GM21529 (cell line): Measurements from ENCODE around the gene PTPRO.

Experiments used
- ATAC-seq: cut with Tn5 transposase; IDR thresholded peaks from one replicate; pipeline ENCODE4 v1.9.1; 2021; ENCODE audit not compliant: unreplicated experiment

Gene PTPRO

GRCh38 chr12:15550793-15551192, 228.5 kb downstream of the PTPRO start:
- ATAC-seq: no peak

DNA sequence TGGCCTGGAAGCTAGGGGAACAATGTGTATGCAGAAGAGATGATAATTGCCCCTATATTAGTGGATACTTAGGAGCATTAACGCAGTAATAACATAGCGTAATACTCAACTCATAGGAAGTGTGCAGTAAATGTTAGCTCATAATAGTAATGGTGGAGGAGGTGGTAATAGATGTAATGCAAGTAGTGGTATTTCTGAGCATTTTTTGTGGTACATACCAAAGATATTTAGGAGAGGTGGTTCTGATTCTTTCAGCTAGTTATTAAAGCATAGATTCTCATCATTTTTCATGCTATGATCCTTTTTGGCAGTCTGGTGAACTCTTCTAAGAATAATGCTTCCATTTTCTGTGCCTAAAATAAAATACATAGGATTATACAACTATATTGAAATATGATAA, 233.1 kb downstream of the PTPRO start:
- ATAC-seq: no peak

GRCh38 chr12:15556411-15557102, 234.2 kb downstream of the PTPRO start:
- no peak for ATAC-seq

- ATAC-seq: no peak
These were observed 236.7 kb downstream of the PTPRO start for GRCh38 chr12:15558915-15559528.

DNA sequence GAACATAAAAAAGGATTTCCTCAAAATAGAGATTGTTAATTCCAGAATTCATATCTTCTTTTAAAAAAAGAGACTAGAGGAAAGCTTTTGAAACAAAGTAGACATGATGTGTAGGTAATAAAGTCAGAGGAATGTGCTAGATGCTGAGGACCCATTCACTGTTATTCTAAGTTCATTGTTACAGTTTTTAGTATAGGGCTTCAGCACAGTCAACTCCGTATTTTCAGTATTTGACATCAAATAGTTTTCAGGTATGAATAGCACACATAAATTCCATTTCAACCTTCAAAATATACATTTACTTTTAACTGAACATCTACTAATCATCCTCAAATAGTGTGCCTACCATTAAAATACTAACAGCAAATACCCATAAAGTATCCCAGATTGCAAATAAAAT, 239.1 kb downstream of the PTPRO start:
- no peak for ATAC-seq

DNA sequence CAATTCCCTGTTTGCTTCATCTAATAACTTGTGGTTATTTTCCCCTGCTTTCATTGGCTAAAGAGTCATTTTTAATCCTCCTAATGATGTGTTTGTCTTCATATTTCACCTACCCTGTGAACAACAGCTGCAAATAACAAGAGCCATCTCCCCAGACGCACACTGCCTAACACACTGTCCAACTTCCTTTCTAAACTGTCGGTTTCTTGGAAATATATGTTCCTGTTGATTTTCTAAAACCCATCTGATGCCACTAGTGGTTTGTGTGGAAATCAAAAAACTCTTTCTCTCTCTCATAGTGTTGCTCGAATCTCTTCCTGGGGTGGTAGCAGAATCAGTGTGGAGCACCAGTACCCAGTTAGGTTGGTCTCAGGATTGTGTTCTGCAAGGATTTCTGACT, 240.0 kb downstream of the PTPRO start:
- no peak for ATAC-seq

GRCh38 chr12:15563663-15564062, 241.4 kb downstream of the PTPRO start:
- ATAC-seq: no peak

GRCh38 chr12:15574353-15574752, 252.0 kb downstream of the PTPRO start:
- ATAC-seq: no peak

DNA sequence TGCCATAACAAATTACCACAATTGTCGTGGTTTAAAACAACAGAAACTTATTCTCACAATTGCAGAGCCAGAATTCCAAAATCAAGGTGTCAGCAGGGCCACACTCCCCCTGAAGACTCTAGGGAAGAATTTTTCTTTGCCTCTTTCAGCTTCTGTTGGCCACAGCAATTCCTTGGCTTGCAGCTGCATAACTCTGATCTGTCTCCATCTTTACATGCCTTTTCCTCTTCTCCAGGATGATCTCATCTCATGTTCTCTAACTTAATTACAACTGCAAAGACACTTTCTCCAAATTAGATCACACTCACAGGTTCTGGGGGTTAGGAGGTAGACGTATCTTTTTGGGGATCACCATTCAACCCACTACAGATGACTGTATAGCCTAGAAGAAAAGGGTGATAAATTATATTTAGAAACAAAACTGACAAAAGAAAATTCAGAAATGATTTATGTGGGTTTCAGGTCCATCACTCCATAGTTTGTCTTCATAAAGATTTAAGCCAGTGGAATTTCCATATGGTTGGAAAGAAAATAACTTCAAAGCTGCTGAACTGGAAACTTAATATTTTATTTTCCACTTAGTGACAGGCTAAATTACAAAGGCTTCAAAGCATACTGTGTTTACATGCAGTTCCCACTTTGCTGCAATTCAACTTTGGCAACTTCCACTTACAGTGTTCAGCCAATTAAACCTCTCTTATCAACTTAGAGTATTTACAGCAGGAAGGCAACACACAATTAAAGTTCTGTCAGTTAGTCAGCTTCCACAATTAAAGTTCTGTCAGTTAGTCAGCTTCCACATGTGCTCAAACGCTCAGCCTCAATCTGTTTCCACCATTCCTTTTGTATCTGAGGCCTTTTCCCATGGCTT, 253.6 kb downstream of the PTPRO start:
- no peak for ATAC-seq

GRCh38 chr12:15580431-15580830, 258.1 kb downstream of the PTPRO start:
- no peak for ATAC-seq

- ATAC-seq: no peak
These were observed 258.7 kb downstream of the PTPRO start for GRCh38 chr12:15581006-15581405.

DNA sequence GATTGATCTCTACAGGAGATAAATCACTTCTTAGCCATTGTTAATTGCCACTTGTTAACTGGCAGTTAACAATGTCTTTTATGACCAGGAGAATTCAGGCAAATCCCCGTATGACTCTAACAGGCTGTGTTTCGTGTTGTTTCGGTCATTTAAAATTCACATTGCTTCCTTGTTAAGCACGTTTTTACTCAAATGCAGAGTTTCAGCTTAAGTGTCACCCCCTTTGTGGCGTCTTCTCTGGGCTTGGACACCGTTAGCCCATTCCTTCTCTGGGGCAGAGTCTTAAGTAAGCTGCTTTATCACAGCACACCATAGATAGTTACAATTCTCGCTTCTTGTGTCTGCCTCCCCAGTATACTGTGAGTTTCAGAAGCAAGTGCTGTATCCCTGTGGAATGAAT, 261.5 kb downstream of the PTPRO start:
- ATAC-seq: no peak

- peak; percentile 80 for ATAC-seq
These were observed 262.2 kb downstream of the PTPRO start for GRCh38 chr12:15584366-15585041.

DNA sequence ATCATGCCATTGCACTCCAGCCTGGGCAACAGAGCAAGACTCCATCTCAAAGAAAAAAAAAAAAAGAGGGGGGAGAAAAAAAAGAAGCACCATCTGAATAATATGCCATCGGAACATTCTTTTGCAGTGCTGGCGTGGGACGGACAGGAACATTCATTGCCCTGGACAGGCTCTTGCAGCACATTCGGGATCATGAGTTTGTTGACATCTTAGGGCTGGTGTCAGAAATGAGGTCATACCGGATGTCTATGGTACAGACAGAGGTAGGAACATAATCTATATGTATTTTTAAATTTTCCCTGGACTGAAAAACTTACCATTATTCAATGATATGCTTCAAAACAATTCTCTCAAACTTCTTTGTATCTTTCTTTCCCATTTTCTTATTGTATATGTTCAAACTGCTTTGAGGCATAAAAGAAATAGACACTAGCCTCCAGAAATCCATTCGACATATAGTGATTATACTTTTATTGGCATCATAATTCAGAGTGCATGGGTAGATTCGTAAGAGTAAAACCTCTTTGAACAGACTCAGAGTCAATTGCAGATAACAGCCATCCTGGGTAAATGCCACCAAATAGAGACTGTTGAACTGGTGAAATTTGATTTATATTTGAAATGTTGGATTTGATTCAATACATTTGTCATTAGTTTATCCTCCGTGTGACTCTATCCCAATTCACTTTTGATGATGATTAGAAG, 267.2 kb downstream of the PTPRO start:
- no peak for ATAC-seq

- peak; percentile 96 for ATAC-seq
These were observed 268.0 kb downstream of the PTPRO start for GRCh38 chr12:15590180-15590826.

DNA sequence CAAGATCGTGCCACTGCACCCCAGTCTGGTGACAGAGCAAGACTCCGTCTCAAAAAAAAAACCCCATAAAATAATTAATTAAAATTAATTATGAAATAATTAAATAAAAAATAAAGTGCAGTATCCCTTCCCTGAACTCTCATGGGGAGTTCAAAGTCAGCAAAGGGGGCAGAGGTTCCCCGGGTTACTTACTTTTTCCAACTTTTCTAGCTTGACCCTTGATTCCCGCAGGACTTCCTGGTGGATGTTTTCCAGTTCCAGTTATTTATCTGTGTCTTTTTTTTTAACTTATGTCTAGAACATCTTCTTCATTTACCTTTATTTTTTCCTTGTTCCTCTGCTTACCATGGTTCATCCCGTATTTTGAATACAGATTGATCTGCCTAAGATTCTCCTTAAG, 269.5 kb downstream of the PTPRO start:
- ATAC-seq: no peak

DNA sequence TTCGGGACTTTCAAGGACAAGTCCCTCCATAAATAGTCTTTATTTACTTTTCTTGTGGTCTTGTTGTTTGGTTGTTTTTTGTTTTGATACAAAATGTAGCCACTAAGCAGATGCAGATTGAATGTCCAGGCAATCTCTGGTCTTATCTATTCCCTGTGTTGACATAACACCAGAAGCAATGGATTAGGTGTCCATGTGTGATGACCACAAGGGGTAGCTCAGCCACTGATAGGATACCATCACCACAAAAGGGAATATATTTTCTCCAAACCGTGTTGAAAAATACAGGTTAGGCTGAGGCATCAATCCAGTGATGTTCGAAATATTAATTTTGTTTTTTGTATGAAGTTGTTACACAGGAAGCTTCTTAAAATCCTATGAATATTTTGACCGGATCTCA, 270.6 kb downstream of the PTPRO start:
- ATAC-seq: no peak

DNA sequence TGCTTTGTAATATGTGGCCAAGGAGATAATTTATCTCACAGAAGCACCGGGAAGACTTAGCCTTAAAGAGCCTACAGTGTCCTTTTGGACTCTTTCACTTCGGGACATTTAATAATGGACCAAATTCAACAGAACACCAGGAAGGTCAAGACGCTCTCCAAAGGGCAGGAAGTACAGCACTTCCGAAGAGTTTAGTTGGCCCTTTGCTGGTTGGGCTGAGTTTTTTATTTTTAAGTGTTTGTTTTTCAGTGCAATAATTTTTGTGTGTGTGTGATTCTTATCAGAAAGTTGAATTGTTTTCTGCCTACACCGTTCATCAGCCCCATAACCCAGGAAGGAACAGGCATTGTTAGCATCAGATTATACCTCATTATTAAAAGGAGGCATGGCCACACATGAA, 273.9 kb downstream of the PTPRO start:
- ATAC-seq: no peak

DNA sequence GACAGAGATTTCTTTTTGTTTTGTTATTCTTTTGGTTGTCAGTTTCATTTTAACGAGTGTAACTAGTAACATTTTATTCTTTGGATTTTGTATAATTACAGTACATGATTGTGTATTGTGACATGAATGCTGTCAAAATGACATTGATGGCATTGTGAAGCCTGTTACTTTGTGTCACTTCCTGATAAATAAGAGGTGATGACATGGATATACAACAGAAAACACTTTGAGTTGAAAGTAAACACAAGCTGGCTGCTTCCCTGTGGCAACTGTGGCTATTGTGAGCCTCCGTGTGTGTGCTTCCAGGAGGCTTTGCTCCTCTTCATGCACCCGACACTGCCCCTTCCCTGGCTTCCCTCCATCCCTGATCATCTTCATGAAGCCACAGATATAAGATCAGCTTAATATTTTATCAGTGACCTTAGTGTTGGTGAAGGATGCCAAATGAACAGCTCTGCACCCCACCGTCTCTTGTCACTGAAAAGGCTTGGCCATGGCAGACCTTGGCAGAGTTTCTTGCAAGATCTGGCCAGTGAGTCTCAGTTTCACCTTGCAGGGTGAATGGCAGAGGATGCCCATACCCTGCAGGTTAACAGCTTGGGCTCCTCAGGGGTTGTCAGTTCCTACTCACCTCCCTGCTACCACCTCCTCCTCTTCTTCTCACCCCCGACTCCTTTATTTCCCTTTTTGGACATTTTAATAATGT, 275.0 kb downstream of the PTPRO start:
- ATAC-seq: no peak
